HepG2 (cell line): ENCODE results near the gene MYL11. TPM values are rescaled to one million over a fixed set of nuclear protein-coding genes. Genes with fewer than 3 reads are reported as not detected.
A peak's percentile ranks its signal among the peaks of the same experiment; 100 is the strongest.

Experiments used
- ATAC-seq: fragments of 200-7000 bp; cut with Tn5 transposase; 3 replicates; pipeline ENCODE4 v1.9.1; 2020; ENCODE audit warnings: mild to moderate bottlenecking, moderate library complexity
- BruUV-seq: library from RNA; stranded (reverse); fragments of 400-500 nt; replicated peaks from 2 replicates; lab custom pipeline; 2021; lab: Mats Ljungman, UMichigan
- CTCF ChIA-PET: fragments of 300-600 bp; formaldehyde crosslinking; extraction: SDS; loops from one replicate; lab custom pipeline; 2021; ENCODE audit warnings: low total read pairs, inconsistent platforms, low intra/inter-chr PET ratio; lab: Yijun Ruan, JAX
- POLR2A ChIA-PET: fragments of 350-600 bp; sonication (Branson Sonifier 250); formaldehyde crosslinking; loops from one replicate; lab custom pipeline; 2020; ENCODE audit warnings: antibody characterized with exemption, inconsistent platforms; lab: Yijun Ruan, JAX
- DNase-seq: peaks from one replicate; pipeline ENCODE4 v3.0.0-alpha.2; 2015; ENCODE audit warnings: low spot score
- FAIRE-seq: peaks from 3 replicates; lab custom pipeline; 2011; peaks lifted over from hg19 to GRCh38; lab: Jason Lieb, UNC
- H2AFZ ChIP-seq: one replicate; pipeline ENCODE4 v1.6.1; 2011; ENCODE audit warnings: low read length, inconsistent platforms
- H3K27ac ChIP-seq: fragments of 300-600 bp; 3 replicates; pipeline ENCODE4 v1.8.0; 2011; ENCODE audit warnings: mixed run types, mild to moderate bottlenecking, mixed read lengths, low read length, inconsistent platforms; ENCODE audit not compliant: insufficient read depth; ENCODE audit errors: extremely low read length
- H3K27me3 ChIP-seq, 2 experiments: fragments of 200-600 bp in 1 of 2; 2 replicates in 1 of 2; 3 replicates in 1 of 2; pipeline versions ENCODE4 v1.6.0 to v1.8.0; 2011; ENCODE audit warnings: low read length in 2 of 2, mild to moderate bottlenecking in 2 of 2, moderate library complexity in 2 of 2, inconsistent platforms in 1 of 2; ENCODE audit not compliant: insufficient read depth in 2 of 2, control insufficient read depth in 1 of 2
- H3K36me3 ChIP-seq, 2 experiments: fragments of 200-600 bp in 1 of 2; replicated peaks in 1 of 2; 2 replicates in 1 of 2; 3 replicates in 1 of 2; pipeline versions ENCODE4 v1.5.1 to v1.8.0; 2011; ENCODE audit warnings: low read length in 2 of 2, inconsistent platforms in 1 of 2; ENCODE audit not compliant: insufficient read depth in 2 of 2, control insufficient read depth in 1 of 2
- H3K4me1 ChIP-seq: 2 replicates; pipeline ENCODE4 v1.5.1; 2012; ENCODE audit warnings: low read length, inconsistent platforms; ENCODE audit not compliant: insufficient read depth
- H3K4me2 ChIP-seq: 2 replicates; pipeline ENCODE4 v1.6.0; 2011; ENCODE audit warnings: low read depth, low read length, inconsistent platforms
- H3K4me3 ChIP-seq, 3 experiments: fragments of 200-600 bp in 1 of 3; sonication (generic), shearing (Covaris generic) in 1 of 3; replicated peaks in 1 of 3; 2 replicates each; pipeline ENCODE4 v1.5.1; 2011 to 2016; ENCODE audit warnings: low read length in 3 of 3, inconsistent platforms in 2 of 3, low read depth in 2 of 3, mild to moderate bottlenecking in 2 of 3, control low read depth in 1 of 3, mixed read lengths in 1 of 3; ENCODE audit not compliant: insufficient read depth in 1 of 3
- H3K79me2 ChIP-seq: one replicate; pipeline ENCODE4 v1.6.1; 2011; ENCODE audit warnings: low read length, inconsistent platforms; ENCODE audit not compliant: insufficient read depth
- H3K9ac ChIP-seq: 2 replicates; pipeline ENCODE4 v1.6.0; 2011; ENCODE audit warnings: mild to moderate bottlenecking, low read depth, low read length, inconsistent platforms; ENCODE audit not compliant: insufficient read depth
- H3K9me3 ChIP-seq: 2 replicates; pipeline ENCODE4 v1.5.1; 2012; ENCODE audit warnings: mild to moderate bottlenecking, low read length
- H4K20me1 ChIP-seq: 2 replicates; pipeline ENCODE4 v1.6.0; 2011; ENCODE audit warnings: inconsistent platforms, mild to moderate bottlenecking, low read length, moderate library complexity; ENCODE audit not compliant: insufficient read depth
- CBFB ChIP-seq: sonication (generic); formaldehyde crosslinking; IDR thresholded peaks from 2 replicates; pipeline ENCODE4 v1.4.0; 2020; ENCODE audit warnings: missing genetic modification reagents
- DDIT3 ChIP-seq: sonication (generic); formaldehyde crosslinking; IDR thresholded peaks from 2 replicates; pipeline ENCODE4 v1.4.0; 2020; ENCODE audit warnings: mild to moderate bottlenecking, missing genetic modification reagents
- KDM4B ChIP-seq: sonication (generic); formaldehyde crosslinking; IDR thresholded peaks from 2 replicates; pipeline ENCODE4 v1.4.0; 2020; ENCODE audit warnings: missing genetic modification reagents
- MAF1 ChIP-seq: sonication (generic); formaldehyde crosslinking; IDR thresholded peaks from 2 replicates; pipeline ENCODE4 v1.5.0; 2020; ENCODE audit warnings: missing genetic modification reagents, borderline replicate concordance
- NR2F6 ChIP-seq, 2 experiments: IDR thresholded peaks; 2 replicates each; pipeline ENCODE4 v1.6.1; 2016; ENCODE audit warnings: antibody characterized with exemption in 1 of 2, mild to moderate bottlenecking in 1 of 2
- RBFOX2 ChIP-seq: fragments of 200-400 bp; formaldehyde crosslinking; IDR thresholded peaks from 2 replicates; pipeline ENCODE4 v1.6.1; 2017; ENCODE audit warnings: low read depth, mild to moderate bottlenecking, low read length
- SIN3A ChIP-seq: IDR thresholded peaks from 2 replicates; pipeline ENCODE4 v1.6.1; 2011; ENCODE audit warnings: low read depth, mild to moderate bottlenecking, control low read depth, low read length, borderline replicate concordance
- TBX2 ChIP-seq: sonication (generic); formaldehyde crosslinking; IDR thresholded peaks from 2 replicates; pipeline ENCODE4 v1.5.0; 2020; ENCODE audit warnings: missing genetic modification reagents, mild to moderate bottlenecking, borderline replicate concordance
- ZNF224 ChIP-seq: sonication (generic); formaldehyde crosslinking; IDR thresholded peaks from 2 replicates; pipeline ENCODE4 v1.5.0; 2020; ENCODE audit warnings: mild to moderate bottlenecking, missing genetic modification reagents
- ZNF234 ChIP-seq: sonication (generic); formaldehyde crosslinking; conservative IDR thresholded peaks from 2 replicates; pipeline ENCODE4 v1.5.1; 2020; ENCODE audit warnings: mild to moderate bottlenecking, missing genetic modification reagents
- ZNF484 ChIP-seq: sonication (generic); formaldehyde crosslinking; IDR thresholded peaks from 2 replicates; pipeline ENCODE4 v1.5.1; 2020; ENCODE audit warnings: mild to moderate bottlenecking, low read depth, missing genetic modification reagents, borderline replicate concordance
- ZNF597 ChIP-seq: sonication (generic); formaldehyde crosslinking; IDR thresholded peaks from 2 replicates; pipeline ENCODE4 v1.5.0; 2020; ENCODE audit warnings: missing genetic modification reagents
- WGBS: methylation state at CpG from one replicate; pipeline ENCODE4 v1.1.6; 2017; ENCODE audit warnings: low lambda C conversion rate; 5-methylcytosine and 5-hydroxymethylcytosine counted together
- in situ Hi-C: cut with HindIII; loops from 2 replicates; pipeline ENCODE4 v1.10.0; 2017; ENCODE audit warnings: low pct_unique_long_range_greater_than_20kb; ENCODE audit not compliant: extremely low pct_ligation_motif_present
- intact Hi-C: fragments of 100-400 bp; cut with micrococcal nuclease; formaldehyde crosslinking; loops from one replicate; pipeline ENCODE4 v1.10.0; 2022; ENCODE audit not compliant: unreplicated experiment
- polyA plus RNA-seq, 8 experiments: library from polyadenylated mRNA; depleted of rRNA in 3 of 8; stranded (reverse) in 7 of 8; unstranded in 1 of 8; fragments of >200 nt; fragmentation: Illumina TruSeq in 4 of 8; extraction: Trizol in 4 of 8; gene quantifications; 2 replicates each; pipeline versions ENCODE4 v1.2.1 to v1.2.3, GENCODE V29; 2011 to 2016; ENCODE audit warnings: low read depth in 4 of 8, missing spikeins in 1 of 8, mixed read lengths in 1 of 8; ENCODE audit not compliant: insufficient read depth in 1 of 8
- total RNA-seq, 5 experiments: library from RNA; depleted of rRNA; stranded (reverse); fragments of >200 nt; fragmentation: Illumina TruSeq; extraction: Trizol; gene quantifications; 2 replicates each; pipeline ENCODE4 v1.2.3, GENCODE V29; 2016; ENCODE audit warnings: low read depth in 1 of 5

The MYL11 gene
- total and polyA plus RNA-seq, 2 of the 13 experiments (the other 11 are each of a cell fraction or from before 2014, with no cell fraction given) = not detected

GRCh38 chr16:30413112-30413806, 38.7 kb downstream of the MYL11 start:
- intact Hi-C loops = no loop called here
- BruUV-seq = no TSS peak
- in situ Hi-C loops = no loop called here
- Histone ChIP-seq H3K79me2 (peaks cover 9% of the 10 kb centered on the region), H3K36me3 (peaks cover 19 to 39% of the 10 kb centered on the region in 2 experiments), H3K27ac (no peak overlapping the region), H3K4me1 (peaks cover 27% of the 10 kb centered on the region), H3K9me3 (no peaks in the 10 kb centered on the region), H3K4me2 (no peak overlapping the region), H4K20me1 (no peaks in the 10 kb centered on the region), H3K9ac (no peak overlapping the region), H2AFZ (no peak overlapping the region), H3K27me3 (no peaks in the 10 kb centered on the region), H3K4me3 (no peak overlapping the region)
- ATAC-seq (no peak), FAIRE-seq (peak; percentile 34), DNase-seq (no peak)
- ChIA-PET POLR2A (interaction anchor here (0.7 kb wide), 1 partner anchor 77 kb away, joined by 3 read pairs; no protein-coding TSS in a partner anchor), CTCF (no interaction called here)
- TF ChIP-seq ZNF234 = no peak
- TF ChIP-seq RBFOX2 = 0 out of 2 replicates have a peak, but pooled peaks have one; percentile 23
- no peak for TF ChIP-seq NR2F6 (IDR thresholded peaks at IDR 0.05)
- no peak for TF ChIP-seq NR2F6 (CRISPR knock-in tag; IDR thresholded peaks at IDR 0.05)
- no peak for TF ChIP-seq TBX2 (CRISPR knock-in tag)
- TF ChIP-seq ZNF224 (CRISPR knock-in tag) = no peak
- WGBS = 89% methylated on average over 6 of the region's 6 CpGs

- intact Hi-C loops = no loop called here
- FAIRE-seq = no peak
- Histone ChIP-seq H3K4me3 (no peak overlapping the region), H2AFZ (no peak overlapping the region), H3K4me1 (peaks cover 18% of the 10 kb centered on the region), H3K36me3 (peaks cover 21 to 44% of the 10 kb centered on the region in 2 experiments), H4K20me1 (no peaks in the 10 kb centered on the region), H3K9me3 (no peaks in the 10 kb centered on the region), H3K27me3 (no peaks in the 10 kb centered on the region), H3K79me2 (peaks cover 5% of the 10 kb centered on the region), H3K27ac (peak overlapping the region; percentile 10), H3K9ac (no peak overlapping the region), H3K4me2 (no peak overlapping the region)
- in situ Hi-C loops = no loop called here
- BruUV-seq = no TSS peak
- WGBS = 96% methylated on average over 5 of the region's 5 CpGs
- ChIA-PET CTCF (no interaction called here), POLR2A (interaction anchor here (0.7 kb wide), 1 partner anchor 78 kb away, joined by 3 read pairs; no protein-coding TSS in a partner anchor)
- ATAC-seq = no peak
- no peak for DNase-seq
- TF ChIP-seq ZNF484 (CRISPR knock-in tag) (no peak), MAF1 (CRISPR knock-in tag) (no peak), KDM4B (CRISPR knock-in tag) (no peak), CBFB (CRISPR knock-in tag) (no peak), SIN3A (no peak), ZNF597 (CRISPR knock-in tag) (no peak), DDIT3 (CRISPR knock-in tag) (no peak)
These were observed 39.6 kb downstream of the MYL11 start for GRCh38 chr16:30414159-30414558.
